22Rv1 (cell line): ENCODE measurements around the gene ANKRD36C.
"Not testable (repeated sequence)": the region's sequence is repeated elsewhere in the genome, so short reads cannot be mapped to it uniquely, and the experiment has no call there.

Source experiments
- CTCF ChIP-seq: fragments of 450-650 bp; IDR thresholded peaks from 2 replicates; pipeline ENCODE4 v1.5.1; 2017; ENCODE audit warnings: mild to moderate bottlenecking
- ZFX ChIP-seq: fragments of 450-650 bp; IDR thresholded peaks from 2 replicates; pipeline ENCODE4 v1.6.1; 2017; ENCODE audit warnings: antibody characterized with exemption, borderline replicate concordance

- TF ChIP-seq CTCF, ZFX: not testable (repeated sequence)
Measured at GRCh38 chr2:96010320-96011128, 18.9 kb upstream of the ANKRD36C start.
